Stimulated activated CD8-positive, alpha-beta memory T cell treated with anti-CD3 and anti-CD28 coated beads, Interleukin-4, amount 100 ng/mL, for 1 hour (primary cell): Measurements from ENCODE around the gene ADAD2.

Source experiments
- DNase-seq, 2 donors: peaks; one replicate each; pipeline ENCODE4 v3.0.0-alpha.2; 2020; ENCODE audit warnings: low read depth in 2 of 2, low spot score in 1 of 2

Gene ADAD2

DNA sequence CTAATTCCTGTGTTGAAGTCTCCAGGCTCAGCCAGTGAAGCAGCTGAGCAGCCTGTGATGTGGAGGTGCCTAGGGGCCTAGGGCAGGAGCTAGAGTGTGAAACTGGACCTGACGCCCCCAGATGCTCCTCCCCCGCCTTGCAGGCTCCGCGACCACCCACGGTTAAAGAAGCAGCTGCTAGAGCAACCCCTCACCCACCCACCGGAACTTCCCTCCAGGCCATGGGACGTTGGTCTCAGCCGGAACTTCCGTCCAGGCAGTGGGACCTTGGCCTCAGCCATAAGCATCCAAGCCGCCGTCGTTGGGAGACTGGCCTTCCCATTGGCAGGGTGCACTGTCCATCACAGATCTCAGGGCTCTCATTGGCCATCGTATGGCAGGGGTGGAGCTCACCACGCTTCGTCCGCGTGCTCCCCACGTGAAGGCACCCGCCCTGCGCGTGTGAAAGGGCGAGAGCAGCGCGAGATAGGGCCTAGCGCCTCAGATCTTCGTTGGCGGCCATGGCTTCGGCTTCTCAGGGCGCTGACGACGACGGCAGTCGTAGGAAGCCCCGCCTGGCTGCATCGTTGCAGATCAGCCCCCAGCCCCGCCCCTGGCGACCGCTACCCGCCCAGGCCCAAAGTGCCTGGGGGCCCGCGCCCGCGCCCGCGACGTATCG lies at the start of gene ADAD2:
TSS of gene ADAD2 (plus strand) at position 427 of the 658 bp plus-strand sequence. CDS start at position 501, 74 bp downstream.
- DNase-seq: no peak

DNA sequence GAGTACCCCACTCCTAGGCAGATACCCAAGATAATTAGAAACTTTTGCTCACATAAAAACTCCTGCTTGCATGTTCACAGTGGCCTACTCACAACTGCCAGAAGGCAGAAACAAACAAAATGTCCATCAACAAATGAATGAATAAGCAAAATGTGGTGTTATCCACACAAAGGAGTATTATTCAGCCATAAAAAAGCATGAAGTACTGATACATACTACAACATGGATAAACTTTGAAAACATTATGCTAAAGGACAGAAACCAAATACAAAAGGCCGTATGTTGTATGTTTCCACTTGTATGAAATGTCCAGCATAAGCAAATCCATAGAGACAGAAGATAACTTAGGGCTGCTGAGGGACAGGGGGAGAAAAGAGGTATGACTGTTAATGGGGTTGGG lies 47.9 kb upstream of the ADAD2 start:
- DNase-seq: no peak

DNA sequence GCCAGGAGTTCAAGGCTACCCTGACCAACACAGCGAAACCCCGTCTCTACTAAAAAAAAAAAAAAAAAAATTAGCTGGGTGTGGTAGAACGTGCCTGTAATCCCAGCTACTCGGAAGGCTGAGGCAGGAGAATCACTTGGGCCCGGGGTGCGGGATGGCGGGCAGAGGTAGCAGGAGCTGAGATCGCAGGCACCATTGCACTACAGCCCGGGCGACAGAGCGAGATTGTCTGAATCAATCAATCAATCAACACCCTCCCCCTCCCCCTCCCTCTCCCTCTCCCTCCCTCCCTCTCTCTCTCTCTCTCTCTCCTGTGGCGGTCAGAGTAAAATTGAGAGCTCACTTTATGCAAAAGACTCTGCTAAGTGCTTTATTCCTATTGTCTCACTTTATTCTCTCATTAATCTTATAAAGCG lies 47.2 kb upstream of the ADAD2 start:
- no peak for DNase-seq

DNA sequence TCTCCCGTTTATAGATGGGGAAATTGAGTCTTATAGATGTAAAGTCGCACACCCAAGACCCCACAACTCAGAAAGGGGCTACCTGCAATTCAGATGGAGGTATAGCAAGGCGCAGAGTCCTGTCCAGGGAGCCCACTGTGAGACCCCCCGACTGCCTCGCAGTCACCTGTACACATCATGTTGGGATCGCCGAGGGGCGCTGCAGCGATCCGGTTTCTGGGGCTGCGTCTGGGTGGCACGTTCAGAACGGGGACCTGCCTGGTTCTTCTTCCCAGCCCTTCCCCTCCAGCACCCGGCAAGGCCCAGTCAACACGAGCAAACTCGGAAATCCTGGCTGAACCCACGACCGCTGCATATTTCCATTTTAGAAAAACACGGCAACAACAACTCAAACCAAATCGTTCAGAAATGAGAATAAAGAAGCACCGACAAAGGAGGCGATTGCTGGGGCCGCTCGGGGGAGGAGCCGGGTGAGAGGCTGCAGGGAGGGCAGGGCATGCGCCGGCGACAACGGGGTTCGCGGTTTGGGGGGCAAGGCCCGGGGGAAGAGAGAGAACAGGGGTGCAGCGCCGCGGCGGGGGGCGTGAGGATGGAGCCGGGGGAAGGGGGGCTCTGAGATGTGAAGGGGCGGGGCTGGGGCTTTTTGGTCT lies 46.6 kb upstream of the ADAD2 start:
- DNase-seq: peak in 1 of 2 donors; percentile 11

DNA sequence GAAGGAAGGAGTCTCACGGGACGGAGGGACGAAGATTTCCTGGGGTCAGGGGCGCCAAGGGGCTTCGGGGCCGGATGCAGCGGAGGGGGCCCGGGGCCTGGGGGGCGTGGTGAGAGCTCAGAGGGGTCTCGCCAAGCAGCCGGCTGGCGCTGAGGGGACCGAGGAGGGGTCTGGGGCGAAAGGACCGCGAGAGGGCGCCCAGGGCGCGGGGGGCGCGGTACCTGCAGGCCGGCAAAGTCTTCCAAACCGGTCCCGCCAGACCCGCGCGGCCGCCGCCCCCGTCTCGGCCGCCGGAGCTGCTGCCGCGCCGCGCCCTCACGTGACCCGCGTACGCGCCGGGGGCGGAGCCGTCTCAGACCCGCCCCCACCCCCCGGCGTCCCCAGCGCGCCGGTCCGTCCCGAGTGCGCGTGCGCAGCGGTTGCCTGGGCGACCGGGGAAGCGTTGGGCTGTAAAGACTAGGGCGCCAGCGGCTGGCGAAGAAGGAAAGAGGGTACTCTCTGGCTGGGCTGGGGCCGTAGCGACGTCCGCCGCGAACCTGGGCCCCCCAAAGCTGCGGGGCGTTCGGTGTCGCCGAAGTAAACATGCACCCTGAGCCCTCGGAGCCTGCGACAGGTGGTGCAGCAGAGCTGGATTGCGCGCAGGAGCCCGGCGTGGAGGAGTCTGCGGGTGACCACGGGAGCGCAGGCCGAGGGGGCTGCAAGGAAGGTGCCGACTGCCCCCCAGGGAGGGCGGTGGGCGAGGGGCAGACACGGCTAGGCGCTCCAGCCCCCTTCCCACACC lies 45.9 kb upstream of the ADAD2 start, which contains the start of the genes DNAAF1 and HSDL1:
TSS of gene DNAAF1 (plus strand) at position 450 of the 781 bp plus-strand sequence. CDS start at position 583, 133 bp downstream.
TSS of gene HSDL1 (minus strand) at position 319 of the 781 bp plus-strand sequence. CDS start 13,856 bp downstream, outside the sequence.
- peak; percentile 90 to 94 for DNase-seq

DNA sequence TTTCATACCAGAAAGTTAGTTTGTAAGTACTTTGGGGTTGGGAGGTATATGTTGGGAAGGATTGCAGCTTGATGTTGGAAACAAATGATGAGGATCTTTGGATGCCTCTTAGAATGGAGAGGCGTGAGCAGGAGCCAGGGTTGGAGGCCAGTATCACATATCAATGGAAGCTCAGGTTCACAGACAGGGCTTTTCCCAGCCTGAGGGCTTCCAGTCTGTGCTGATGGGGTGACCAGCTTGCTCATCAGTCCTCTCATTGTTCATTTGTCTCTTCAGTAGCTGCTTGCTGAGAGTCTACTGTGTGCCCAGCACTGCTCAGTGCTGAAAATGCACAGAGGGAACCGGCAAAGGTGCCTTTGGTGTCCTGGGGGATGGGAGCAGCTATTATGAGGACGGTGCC lies 40.0 kb upstream of the ADAD2 start:
- no peak for DNase-seq

DNA sequence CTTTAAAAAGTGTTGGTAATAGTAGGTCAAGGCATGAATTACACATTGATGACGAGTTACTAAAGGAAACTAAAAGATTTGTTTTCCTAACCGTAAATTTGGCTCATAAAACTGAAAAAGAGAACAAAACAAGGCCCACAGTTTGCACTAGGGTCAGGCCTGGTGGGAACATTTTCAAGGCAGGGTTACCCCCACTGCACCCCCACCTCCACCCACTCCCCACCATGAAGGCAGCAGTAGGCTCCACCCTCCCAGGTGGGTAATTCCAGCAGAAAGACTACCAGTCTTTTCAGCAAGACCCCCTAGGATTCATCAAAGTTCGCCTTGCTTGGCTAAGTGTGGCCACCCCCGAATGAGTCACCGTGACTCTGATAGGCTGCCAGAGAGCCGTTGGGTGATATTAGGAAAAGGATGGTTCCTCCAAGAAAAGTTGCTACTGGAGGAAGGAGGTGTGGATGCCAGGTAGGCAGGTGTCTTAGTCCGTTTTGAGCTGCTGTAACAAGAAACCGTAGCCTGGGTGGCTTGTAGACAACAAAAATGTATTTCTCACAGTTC lies 37.2 kb upstream of the ADAD2 start:
- DNase-seq: no peak

DNA sequence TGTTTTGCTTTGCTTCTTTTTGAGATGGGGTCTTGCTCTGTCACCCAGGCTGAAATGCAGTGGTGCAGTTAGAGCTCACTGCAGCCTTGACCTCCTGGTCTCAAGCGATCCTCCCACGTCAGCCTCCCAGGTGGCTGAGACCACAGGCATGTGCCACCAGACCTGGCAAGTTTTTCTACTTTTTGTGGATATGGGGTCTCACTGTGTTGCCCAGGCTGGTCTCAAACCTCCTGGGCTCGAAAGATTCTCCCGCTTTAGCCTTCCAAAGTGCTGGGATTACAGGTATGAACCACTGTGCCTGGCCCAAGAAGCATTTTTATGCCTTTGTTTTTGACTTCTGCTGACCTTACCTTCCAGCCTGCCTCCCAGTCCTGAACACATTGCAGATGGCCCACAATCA lies 35.7 kb upstream of the ADAD2 start:
- DNase-seq: no peak

DNA sequence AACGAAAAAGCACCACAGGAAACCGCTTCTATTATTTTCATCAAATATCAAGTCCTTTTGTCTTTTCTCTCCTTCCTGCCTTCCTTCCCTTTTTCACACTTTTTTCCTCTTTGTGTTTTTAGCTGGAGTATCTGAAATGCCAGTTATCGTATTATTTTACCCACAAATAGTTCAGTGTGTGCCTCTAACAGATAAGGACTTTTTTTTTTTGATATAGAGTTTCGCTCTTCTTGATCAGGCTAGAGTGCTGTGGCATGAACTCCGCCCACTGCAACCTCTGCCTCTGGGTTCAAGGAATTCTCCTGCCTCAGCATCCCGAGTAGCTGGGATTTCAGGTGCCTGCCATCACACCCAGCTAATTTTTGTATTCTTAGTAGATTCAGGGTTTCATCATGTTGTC lies 35.2 kb upstream of the ADAD2 start:
- no peak for DNase-seq

DNA sequence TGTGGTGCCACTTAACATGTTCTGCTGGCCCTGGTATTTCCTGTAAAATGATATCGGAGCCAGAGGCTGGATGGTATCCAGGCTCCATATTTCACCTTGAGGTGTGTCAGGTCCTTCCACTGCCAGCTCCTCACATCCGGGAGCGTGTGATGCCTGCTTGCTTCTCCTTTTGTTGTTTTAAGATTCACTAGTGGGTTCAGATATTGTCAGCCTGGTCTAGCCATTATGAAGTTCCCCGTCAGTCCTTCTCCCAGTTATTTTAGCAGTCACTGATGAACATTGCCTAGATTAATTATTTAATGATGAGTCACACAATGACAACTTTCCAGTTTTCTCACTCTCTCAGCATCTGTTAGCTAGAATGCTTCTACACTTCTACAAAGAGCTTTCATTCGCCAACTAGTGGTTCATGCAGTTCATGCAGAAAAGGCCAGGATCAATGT lies 34.6 kb upstream of the ADAD2 start:
- no peak for DNase-seq

DNA sequence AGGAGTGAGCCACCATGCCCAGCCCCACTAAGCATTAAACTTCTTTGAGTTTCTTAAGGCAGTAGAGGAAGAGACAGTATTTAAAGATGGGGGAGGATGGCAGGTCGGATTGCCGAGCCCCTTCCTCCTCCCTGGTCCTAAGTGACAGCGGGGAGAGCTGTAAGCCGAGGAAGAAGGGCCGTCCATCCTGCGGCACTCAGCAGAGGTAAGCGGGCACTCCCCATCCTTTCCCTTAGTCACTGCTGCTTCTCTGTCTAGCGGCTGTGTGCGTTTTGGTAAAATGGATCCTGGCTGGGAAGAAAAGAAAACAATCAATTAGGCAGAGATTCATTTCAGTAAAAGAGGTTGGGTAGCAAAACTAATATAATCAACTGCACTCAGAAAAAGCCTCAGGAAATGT lies 31.9 kb upstream of the ADAD2 start:
- DNase-seq: no peak

DNA sequence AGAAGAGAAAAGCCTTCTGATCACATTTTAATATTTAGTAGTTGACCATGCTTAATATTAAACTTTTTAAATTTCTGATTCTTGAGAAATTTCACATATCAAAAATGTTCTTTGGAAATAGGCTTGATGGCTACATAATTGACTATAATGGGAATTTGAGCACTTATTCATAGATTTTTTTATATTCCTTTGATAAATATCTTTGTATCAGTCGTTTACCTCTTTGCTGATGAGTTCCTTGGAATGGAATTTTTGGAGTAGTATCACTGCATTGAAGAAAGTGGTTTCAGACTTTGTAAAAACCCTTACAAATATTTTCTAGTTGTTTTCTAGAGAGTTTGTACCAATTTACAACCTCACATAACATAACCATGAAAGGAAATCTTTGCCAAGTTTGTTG lies 31.2 kb upstream of the ADAD2 start:
- DNase-seq: no peak

DNA sequence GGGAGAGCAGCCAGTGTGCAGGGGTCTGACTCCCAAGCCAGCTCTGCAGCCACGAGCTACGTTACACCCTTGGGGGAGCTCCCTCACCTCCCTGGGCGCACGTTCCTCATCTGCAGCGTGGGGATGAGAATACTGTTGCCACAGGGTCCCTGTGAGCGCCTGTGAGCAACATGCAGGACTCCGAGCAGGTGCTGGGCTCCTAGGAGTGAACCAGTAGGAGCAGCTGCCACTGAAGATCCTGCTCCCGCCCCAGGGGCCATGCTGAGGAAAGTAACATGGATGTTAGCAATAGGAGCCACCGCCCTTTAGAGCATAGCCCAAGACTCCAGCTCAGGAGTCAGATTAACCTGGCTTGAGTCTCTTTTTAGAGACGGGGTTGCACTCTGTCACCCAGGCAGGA lies 29.9 kb upstream of the ADAD2 start:
- DNase-seq: no peak

DNA sequence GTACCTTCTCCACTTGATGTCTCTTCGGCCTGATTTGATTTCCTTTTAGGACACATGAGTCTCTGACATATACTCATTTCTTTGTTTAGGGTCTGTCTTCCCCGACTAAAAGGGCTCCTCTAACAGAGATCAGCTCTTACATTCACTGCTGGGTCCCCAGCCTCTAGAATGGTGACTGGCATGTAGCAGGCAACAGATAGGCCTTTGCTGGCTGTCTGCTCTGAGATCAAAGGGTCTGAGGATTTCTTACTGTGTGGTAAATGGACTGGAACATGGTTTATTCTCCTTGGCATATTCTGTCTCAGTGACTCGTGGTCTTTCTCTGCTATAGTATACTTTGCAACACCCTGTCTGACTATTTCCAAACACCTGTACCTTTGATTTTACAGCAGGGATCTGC lies 29.2 kb upstream of the ADAD2 start:
- no peak for DNase-seq

DNA sequence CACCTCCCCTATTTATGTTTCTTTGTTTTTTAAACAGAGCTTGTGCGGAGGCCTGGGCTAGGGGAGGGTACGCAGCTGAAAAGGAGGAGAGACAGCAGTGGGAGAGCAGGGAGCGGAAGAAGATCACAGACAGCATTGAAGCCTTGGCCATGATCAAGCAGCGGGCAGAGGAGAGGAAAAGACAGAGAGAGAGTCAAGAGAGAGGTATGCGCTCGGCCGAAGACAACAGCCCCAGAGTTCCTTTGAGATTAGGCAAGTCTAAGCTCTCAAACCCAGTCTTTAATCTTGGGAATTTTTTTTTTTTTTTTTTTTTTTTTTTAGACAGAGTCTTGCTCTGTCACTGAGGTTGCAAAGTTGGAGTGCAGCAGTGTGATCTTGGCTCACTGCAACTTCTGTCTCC lies 25.2 kb upstream of the ADAD2 start:
- no peak for DNase-seq

DNA sequence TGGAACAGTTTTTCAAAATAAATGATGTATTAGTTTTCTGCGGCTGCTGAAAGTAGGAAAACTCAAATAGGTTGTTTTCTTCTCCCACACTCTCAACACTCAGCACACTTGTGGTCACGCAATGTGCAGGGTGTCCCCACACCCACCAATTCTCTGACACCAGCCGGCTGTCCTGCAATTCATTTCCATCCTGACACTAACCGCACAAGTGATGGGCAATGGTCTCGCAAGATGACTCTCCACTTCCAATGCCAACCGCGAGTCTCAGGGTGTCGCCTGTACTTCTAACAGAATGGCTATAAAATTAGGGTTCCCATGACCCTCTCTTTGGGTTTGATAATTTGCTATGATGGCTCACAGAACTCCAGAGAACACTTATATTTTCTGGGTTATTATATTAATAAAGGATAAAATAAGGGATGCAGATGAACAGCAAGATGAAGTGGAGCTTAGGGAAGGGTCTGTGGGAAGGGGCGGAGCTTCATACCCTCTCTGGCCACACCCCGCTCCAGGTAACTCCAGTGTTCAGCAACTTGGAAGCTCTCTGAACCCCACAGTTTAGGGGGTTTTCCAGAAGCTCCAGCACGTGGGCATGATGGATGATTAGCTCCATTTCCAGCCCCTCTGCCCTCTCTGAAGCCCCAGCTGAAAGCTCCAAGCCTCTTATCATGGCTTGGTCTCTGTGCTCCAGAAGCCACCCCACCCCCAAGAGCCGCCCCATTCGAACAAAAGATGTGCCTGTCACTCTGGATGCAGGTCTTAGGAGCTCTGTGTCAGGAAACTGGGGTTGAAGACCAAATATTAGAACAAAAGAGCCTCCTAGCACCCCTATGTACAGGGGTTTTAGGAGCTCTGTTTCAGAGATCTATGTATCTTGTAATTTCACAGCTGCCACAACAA lies 23.9 kb upstream of the ADAD2 start:
- DNase-seq: no peak

DNA sequence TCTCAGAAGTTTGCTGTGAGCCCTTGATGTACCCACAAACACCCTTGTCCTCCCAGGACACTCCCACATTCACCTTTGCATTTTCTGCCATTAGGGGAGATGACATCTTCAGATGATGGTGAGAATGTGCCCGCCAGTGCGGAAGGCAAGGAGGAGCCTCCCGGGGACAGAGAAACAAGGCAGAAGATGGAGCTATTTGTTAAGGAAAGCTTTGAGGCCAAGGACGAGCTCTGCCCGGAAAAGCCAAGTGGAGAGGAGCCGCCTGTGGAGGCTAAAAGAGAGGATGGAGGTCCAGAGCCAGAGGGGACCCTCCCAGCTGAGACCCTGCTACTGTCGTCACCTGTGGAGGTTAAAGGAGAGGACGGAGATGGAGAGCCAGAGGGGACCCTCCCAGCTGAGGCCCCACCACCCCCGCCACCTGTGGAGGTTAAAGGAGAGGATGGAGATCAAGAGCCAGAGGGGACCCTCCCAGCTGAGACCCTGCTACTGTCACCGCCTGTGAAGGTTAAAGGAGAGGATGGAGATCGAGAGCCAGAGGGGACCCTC lies 21.1 kb upstream of the ADAD2 start:
- DNase-seq: no peak

DNA sequence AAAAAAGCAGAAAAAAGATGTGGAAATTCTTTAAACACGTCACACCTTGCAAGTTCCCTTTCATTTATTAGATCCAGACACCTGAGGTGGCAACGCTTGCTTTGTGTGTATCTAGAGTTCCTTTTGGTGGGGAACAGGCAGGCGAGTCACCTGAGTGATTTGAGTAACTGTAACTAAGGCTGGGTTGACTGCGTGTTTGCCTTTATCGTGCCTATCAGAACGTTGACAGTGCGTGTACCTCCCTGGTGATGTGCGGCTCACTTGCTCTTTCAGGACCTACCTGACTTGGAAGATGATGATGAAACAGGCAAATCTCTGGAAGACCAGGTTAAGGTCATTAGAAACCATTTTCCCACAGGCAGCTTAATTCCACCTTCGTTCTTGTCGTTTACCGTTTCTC lies 16.6 kb upstream of the ADAD2 start:
- no peak for DNase-seq

DNA sequence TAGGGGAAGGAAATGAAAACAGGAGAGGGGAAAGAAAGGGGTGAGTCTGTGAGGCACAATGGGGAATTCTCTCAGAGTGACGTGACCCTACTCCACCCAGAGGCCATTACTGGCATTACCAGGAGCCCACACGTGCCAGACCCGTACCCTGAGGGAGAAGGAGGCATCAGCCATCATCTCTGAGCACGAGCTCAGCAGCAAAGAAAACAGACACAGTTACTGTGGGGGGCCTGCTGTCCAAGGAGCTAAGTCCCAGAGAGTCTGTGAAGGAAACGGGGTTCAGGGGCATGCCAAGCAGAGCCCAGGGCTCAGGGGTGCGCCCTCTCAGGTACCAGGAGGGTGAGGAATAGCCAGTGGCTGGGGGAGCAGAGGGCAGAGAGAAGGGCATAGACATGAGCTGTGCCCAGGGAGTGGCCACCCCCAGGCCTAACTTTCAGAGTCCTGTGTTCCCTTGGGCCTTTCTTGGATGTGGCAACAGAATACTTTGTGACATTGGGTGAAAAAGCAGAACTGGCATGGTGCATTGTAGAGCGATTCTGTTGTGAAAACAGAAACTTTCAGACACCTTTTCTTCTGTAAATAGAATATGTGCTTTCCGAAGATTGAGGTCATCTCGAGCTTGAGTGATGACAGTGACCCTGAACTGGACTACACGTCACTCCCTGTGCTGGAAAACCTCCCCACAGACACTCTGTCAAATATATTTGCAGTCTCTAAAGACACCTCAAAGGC lies 15.4 kb upstream of the ADAD2 start:
- DNase-seq: peak in 1 of 2 donors; percentile 39
